HG03280 (cell line): Measurements from ENCODE around the gene CAV3.

Experiments
- ATAC-seq: cut with Tn5 transposase; IDR thresholded peaks from one replicate; pipeline ENCODE4 v1.9.1; 2021; ENCODE audit warnings: mild to moderate bottlenecking, moderate library complexity; ENCODE audit not compliant: unreplicated experiment

Gene CAV3

DNA sequence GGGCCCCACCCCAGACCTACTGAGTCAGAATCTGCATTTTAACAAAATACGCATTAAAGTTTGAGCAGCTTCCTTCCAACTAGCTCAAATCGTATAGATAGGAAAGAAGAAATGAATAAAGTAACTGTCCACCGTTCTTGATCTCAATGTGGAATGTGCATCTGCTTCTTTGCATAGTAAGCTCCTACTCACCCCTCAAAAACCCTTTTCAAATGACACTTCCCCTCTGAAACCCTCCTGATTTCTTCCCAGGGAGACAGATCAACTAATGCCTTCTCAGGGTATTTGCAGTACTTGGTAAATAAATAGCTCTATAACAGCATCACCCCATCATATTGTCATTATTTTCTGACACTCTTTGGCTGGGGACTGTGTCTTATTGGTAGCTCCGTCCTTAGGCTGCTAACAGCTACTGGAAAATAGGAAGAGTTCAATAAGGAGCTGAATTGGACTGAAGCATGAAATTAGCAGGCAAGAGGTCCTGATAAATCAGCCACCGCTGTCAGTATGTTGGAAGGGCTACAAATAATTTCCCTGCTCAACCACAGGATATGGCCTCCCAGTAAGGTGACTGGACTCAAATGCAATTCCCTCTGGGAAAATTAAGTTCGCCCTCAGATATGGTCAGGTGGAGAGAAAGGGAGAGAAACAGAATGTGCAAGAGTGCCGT lies 25.6 kb downstream of the CAV3 start:
- ATAC-seq = no peak

DNA sequence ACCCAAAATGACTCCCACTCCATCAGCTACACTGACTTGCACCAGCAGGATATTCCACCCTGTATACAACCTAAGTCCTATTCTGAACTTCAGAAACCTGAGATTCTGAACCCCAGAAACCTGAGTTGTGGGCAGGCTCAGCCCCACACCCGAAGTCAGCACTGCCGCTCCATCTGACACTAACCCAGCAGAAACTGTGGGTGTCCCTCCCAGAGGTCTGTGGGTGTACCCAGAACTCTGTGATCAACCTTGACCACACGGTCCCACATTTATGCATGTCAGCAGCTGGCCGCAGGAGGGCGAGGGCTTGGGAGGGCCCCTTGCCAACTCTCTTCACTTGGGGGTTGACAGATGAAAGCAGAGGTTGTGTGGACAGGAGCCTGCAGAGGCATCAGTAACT lies 26.5 kb downstream of the CAV3 start:
- ATAC-seq = no peak

- ATAC-seq = no peak
Measured at GRCh38 chr3:8760506-8760905, 26.9 kb downstream of the CAV3 start.

GRCh38 chr3:8761866-8762265 lies 28.3 kb downstream of the CAV3 start:
- no peak for ATAC-seq

DNA sequence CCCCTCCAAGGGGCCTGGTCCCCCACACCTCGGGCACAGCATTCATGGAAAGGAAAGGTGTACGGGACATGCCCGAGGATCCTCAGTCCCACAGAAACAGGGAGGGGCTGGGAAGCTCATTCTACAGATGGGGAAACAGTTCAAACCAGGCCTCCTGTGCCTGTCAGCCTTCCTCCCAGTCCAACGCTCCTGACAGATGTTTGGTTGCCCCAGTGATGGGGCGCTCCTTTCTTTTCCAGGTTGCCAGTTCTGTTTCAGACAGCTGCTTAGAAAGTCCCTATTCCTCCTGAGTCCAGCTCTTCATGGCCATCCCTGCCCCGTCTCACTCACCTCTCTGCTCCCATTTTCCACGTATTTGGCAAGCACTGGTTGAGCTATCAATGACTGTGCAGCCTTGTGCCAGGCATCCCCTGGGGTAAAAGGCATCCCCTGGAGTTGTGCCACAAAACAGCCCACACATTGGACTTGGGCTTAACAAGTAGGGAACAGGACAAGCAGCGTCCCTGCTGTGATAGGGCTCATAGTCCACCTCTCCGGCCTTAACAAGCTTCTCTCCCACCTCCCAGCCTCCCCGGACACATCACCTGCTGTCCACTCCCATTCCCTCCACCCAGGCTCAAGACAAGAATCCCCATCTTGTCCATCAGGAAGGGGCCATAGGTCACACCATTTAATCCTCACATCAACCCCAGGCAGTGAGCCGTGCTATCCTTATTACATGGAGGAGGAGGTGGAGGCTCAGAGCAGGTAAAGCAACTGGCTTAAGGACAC lies 29.2 kb downstream of the CAV3 start:
- ATAC-seq = no peak

DNA sequence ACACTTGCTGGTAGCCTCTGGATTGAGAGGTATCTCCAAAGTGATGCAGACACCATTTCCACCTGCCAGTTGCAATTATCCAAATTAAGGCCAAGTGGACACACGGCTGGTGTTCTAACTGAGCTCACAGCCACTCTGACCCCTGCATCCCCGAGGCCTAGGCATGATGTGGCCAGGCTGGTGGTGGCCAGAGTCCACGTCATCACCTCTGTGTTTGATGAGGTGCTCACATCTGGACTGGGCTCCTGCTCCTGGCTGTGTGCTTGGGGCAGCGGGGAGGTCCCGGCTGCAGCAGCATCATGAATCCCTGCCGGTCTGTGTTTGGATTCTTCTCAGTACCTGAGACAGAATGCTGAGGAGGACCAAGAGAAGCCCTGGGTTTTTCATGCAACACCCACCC lies 30.9 kb downstream of the CAV3 start:
- no peak for ATAC-seq

DNA sequence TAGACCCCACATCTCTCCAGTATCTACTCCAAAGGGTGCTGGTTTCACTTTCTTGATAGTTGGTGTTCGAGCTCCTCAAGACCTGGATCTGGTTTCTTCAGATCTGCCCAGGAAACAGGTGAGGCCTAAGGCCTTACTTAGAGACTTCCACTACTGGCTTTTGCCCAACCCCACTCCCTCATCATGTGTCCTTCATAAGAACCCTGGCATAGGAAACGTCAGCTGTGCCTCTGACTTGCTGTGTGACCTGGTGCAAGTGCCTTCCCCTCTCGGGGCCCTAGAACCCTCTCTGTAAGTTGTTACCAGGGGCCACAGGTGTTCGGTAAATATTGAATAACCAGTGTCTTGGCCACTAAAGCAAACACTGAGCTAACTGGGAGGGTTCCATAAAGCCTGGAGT lies 31.9 kb downstream of the CAV3 start:
- ATAC-seq = no peak

DNA sequence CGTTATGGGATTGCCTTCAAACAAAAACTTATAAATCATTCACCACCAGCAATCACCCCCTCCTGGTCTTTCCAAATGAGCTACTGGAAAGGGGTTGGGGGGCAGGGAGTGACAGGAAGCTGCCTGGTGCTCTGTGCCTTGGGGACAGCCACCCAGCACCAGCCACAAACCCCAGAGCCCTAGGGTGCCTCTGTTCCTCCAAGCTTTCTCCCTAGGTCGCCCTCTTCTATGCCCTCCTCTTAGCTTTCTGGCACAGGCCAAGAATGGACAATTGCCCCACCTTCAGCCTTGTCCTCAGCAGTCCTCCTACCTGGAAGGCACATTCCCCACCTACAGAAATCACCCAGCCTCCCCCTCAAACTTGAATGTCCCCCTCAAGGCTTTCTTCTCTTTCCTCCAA lies 32.5 kb downstream of the CAV3 start:
- ATAC-seq = no peak

GRCh38 chr3:8767256-8767666 lies 33.7 kb downstream of the CAV3 start:
- ATAC-seq = no peak

DNA sequence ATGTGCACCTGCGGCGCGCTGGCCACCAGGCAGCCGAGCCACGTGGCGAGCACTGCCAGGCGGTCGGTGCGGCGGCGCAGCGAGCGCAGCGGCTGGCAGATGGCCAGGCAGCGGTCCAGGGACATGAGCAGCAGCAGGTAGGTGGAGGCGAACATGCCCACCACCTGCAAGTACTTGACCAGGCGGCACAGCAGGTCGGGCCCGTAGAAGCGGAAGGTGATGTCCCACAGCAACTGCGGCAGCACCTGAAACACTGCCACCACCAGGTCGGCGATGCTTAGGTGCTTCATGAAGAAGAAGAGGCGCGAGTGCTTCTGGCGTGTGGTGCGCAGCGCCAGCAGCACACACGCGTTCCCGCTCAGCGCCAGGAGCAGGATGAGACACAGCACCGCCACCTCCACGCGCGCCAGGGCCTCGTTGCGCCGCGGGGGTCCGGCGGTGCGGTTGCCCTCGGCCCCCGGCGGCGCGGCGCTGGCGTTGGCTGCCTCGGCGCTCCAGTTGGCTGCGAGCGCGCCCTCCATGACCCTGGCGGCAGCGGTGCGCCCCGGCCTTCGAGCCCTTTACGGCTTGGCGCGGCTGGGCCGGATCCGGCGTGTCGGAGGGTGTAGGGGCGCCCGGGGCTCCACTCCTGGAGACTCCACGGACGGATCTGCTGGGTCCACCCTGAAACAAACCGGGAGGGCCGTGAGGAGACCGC lies 34.2 kb downstream of the CAV3 start:
- peak; percentile 50 for ATAC-seq

- ATAC-seq = peak; percentile 12
Measured at GRCh38 chr3:8768364-8769087, 34.9 kb downstream of the CAV3 start.

GRCh38 chr3:8769088-8769822 lies 35.7 kb downstream of the CAV3 start, which contains the start of gene OXTR:
Gene OXTR (minus strand): TSS chr3:8769613. CDS start chr3:8768187, 1,426 bp downstream.
- ATAC-seq = peak; percentile 79

- no peak for ATAC-seq
Measured at GRCh38 chr3:8773941-8774542, 40.4 kb downstream of the CAV3 start.

DNA sequence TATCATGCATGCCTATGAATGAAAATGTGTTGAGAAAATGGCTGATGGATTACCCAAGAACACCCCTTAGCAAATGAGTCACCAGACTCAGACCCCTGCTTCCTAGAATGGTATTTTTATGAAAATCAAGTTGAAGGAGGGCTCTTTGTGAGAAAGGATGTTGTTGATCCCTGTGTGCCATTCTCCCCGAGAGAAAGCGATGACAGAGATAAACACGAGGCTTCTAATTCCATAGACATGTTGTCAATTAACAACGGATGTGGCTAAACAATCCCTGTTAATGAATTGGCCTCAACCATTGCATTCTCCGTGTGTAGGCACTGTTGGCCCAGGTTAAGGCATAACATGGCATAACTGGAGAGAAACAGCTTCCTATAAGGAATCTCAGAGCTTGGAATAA lies 41.6 kb downstream of the CAV3 start:
- ATAC-seq = no peak

- no peak for ATAC-seq
Measured at GRCh38 chr3:8775602-8776001, 42.0 kb downstream of the CAV3 start.

DNA sequence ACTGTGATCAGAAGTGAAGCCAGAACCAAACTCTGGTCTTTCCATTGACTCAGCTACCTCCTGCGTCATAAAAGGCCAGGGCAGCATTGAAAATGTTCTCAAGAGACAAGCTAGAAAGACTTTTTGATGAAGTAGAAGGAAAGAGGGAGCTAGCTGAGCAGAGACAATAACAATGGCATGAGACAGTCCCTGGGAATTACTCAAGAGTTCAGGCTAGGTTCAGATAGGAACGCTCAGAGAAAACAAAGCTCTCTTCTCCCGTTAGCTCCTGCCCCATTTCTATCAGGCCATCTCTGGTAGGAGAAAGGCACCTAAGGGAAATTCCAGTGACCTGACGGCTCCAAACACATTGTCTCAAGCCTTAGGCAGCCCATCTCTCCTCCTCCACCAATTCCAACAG lies 42.8 kb downstream of the CAV3 start:
- no peak for ATAC-seq

- no peak for ATAC-seq
Measured at GRCh38 chr3:8777201-8777977, 43.8 kb downstream of the CAV3 start.

GRCh38 chr3:8777978-8778267 lies 44.3 kb downstream of the CAV3 start:
- ATAC-seq = no peak

GRCh38 chr3:8778475-8778874 lies 44.9 kb downstream of the CAV3 start:
- no peak for ATAC-seq

DNA sequence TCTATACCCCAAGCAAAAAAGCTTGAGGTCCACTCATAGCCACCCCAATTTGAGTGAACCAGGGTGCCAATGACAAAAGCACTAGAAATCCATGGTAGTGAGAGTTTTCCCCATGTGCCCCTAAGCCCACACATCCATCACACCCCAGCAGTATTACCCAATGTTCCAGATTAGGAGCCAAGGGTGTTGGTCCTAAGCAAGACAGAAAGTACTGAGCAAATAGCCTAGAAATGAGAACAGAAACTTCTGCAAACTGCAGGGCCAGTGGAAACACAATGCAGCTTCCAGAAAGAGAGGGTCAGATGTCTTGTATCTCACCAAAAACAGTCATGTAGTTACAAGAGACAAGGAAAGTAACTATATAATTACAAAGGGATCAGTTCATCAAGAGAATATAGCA lies 46.7 kb downstream of the CAV3 start:
- ATAC-seq = no peak
